GM12878 (cell line): Measurements from ENCODE around the gene MUC5AC. TPM values are rescaled to one million over a fixed set of nuclear protein-coding genes. Genes with fewer than 3 reads are reported as not detected.

Experiments
- ATAC-seq: fragments of 200-7000 bp; cut with Tn5 transposase; 3 replicates; pipeline ENCODE4 v1.9.1; 2020; ENCODE audit warnings: mild to moderate bottlenecking, moderate library complexity
- BruUV-seq: library from RNA; stranded (reverse); fragments of 400-500 nt; replicated peaks from 2 replicates; lab custom pipeline; 2021; lab: Mats Ljungman, UMichigan
- CTCF ChIA-PET: fragments of 300-600 bp; sonication (Branson Sonifier 250); formaldehyde crosslinking; extraction: SDS; loops from one replicate; lab custom pipeline; 2021; ENCODE audit warnings: inconsistent platforms; lab: Yijun Ruan, JAX
- POLR2A ChIA-PET: fragments of 350-600 bp; formaldehyde crosslinking; extraction: SDS; loops from one replicate; lab custom pipeline; 2021; ENCODE audit warnings: inconsistent platforms; lab: Charles Lee
- RAD21 ChIA-PET: fragments of 300-600 bp; sonication (Branson Sonifier 250); formaldehyde crosslinking; loops from one replicate; lab custom pipeline; 2023; ENCODE audit warnings: antibody characterized with exemption; ENCODE audit not compliant: unreplicated experiment; lab: Charles Lee
- SMC1A ChIA-PET: fragments of 300-600 bp; sonication (Branson Sonifier 250); formaldehyde crosslinking; loops from one replicate; lab custom pipeline; 2023; ENCODE audit not compliant: unreplicated experiment, uncharacterized antibody; lab: Charles Lee
- DNase-seq: peaks from one replicate; pipeline ENCODE4 v3.0.0-alpha.2; 2011; ENCODE audit warnings: low read depth, low spot score
- FAIRE-seq: peaks from 3 replicates; lab custom pipeline; 2011; peaks lifted over from hg19 to GRCh38; lab: Jason Lieb, UNC
- H2AFZ ChIP-seq: 2 replicates; pipeline ENCODE4 v1.6.0; 2011; ENCODE audit warnings: low read depth, low read length, control low read depth; ENCODE audit not compliant: control insufficient read depth
- H3K27ac ChIP-seq: 2 replicates; pipeline ENCODE4 v1.5.1; 2011; ENCODE audit warnings: control low read depth; ENCODE audit not compliant: control insufficient read depth, insufficient read depth
- H3K27me3 ChIP-seq, 2 experiments: replicated peaks in 1 of 2; 2 replicates each; pipeline versions ENCODE4 v1.6.0 to v1.6.1; 2011; ENCODE audit warnings: low read length in 1 of 2; ENCODE audit not compliant: control insufficient read depth in 2 of 2, insufficient read depth in 2 of 2
- H3K36me3 ChIP-seq, 2 experiments: 2 replicates each; pipeline ENCODE4 v1.5.1; 2011; ENCODE audit warnings: low read length in 1 of 2; ENCODE audit not compliant: control insufficient read depth in 2 of 2, insufficient read depth in 2 of 2
- H3K4me1 ChIP-seq: 2 replicates; pipeline ENCODE4 v1.6.1; 2011; ENCODE audit warnings: mild to moderate bottlenecking, low read length, moderate library complexity, mixed read lengths; ENCODE audit not compliant: control insufficient read depth, insufficient read depth
- H3K4me2 ChIP-seq: 2 replicates; pipeline ENCODE4 v1.6.0; 2011; ENCODE audit warnings: control low read depth; ENCODE audit not compliant: control insufficient read depth, insufficient read depth
- H3K4me3 ChIP-seq: fragments of 200-600 bp; sonication (generic); 2 replicates; pipeline ENCODE4 v1.5.1; 2016
- H3K79me2 ChIP-seq: 2 replicates; pipeline ENCODE4 v1.6.0; 2011; ENCODE audit warnings: low read length; ENCODE audit not compliant: control insufficient read depth, insufficient read depth
- H3K9ac ChIP-seq: 2 replicates; pipeline ENCODE4 v1.8.0; 2011; ENCODE audit warnings: low read length, control low read depth, mixed read lengths; ENCODE audit not compliant: control insufficient read depth, insufficient read depth
- H3K9me3 ChIP-seq: replicated peaks from 3 replicates; pipeline ENCODE4 v1.5.1; 2011; ENCODE audit warnings: mild to moderate bottlenecking, low read length; ENCODE audit not compliant: control insufficient read depth, insufficient read depth
- H4K20me1 ChIP-seq: 2 replicates; pipeline ENCODE4 v1.6.0; 2011; ENCODE audit not compliant: control insufficient read depth, insufficient read depth
- E2F4 ChIP-seq: IDR thresholded peaks from 2 replicates; pipeline ENCODE4 v1.6.1; 2012; ENCODE audit warnings: low read depth, low read length, improper control_type of control experiment
- E2F8 ChIP-seq: fragments of 450-650 bp; IDR thresholded peaks from 2 replicates; pipeline ENCODE4 v1.6.1; 2018; ENCODE audit warnings: mild to moderate bottlenecking, low read depth, moderate library complexity; ENCODE audit not compliant: partially characterized antibody
- JUND ChIP-seq: IDR thresholded peaks from 2 replicates; pipeline ENCODE4 v1.6.1; 2012; ENCODE audit warnings: low read depth, mild to moderate bottlenecking, low read length, improper control_type of control experiment, moderate library complexity
- KDM1A ChIP-seq: fragments of 200-600 bp; sonication (generic); IDR thresholded peaks from 2 replicates; pipeline ENCODE4 v1.6.1; 2016; ENCODE audit warnings: borderline replicate concordance
- MEF2A ChIP-seq: IDR thresholded peaks from 2 replicates; pipeline ENCODE4 v1.6.1; 2011; ENCODE audit warnings: low read depth, mild to moderate bottlenecking, low read length, moderate library complexity; ENCODE audit not compliant: insufficient read depth
- PAX8 ChIP-seq: fragments of 450-650 bp; IDR thresholded peaks from 2 replicates; pipeline ENCODE4 v1.6.1; 2017; ENCODE audit warnings: mild to moderate bottlenecking, moderate library complexity
- PKNOX1 ChIP-seq: fragments of 450-650 bp; IDR thresholded peaks from 2 replicates; pipeline ENCODE4 v1.6.1; 2016; ENCODE audit warnings: mild to moderate bottlenecking
- RFX5 ChIP-seq: IDR thresholded peaks from 2 replicates; pipeline ENCODE4 v1.6.1; 2011; ENCODE audit warnings: low read depth, low read length, improper control_type of control experiment
- SMARCA5 ChIP-seq: fragments of 450-650 bp; IDR thresholded peaks from 2 replicates; pipeline ENCODE4 v1.6.1; 2017; ENCODE audit warnings: mild to moderate bottlenecking
- SUPT20H ChIP-seq: IDR thresholded peaks from 2 replicates; pipeline ENCODE4 v1.6.1; 2011; ENCODE audit warnings: low read depth, mild to moderate bottlenecking, low read length, moderate library complexity, borderline replicate concordance; ENCODE audit not compliant: control insufficient read depth
- WGBS: methylation state at CpG from one replicate; pipeline ENCODE4 v1.1.6; 2016; ENCODE audit warnings: low lambda C conversion rate; ENCODE audit not compliant: insufficient replicate concordance, insufficient coverage; ENCODE audit errors: missing lambda C conversion rate; 5-methylcytosine and 5-hydroxymethylcytosine counted together
- in situ Hi-C: fragments of 300-500 bp; cut with MboI; formaldehyde crosslinking; loops from 9 replicates; pipeline ENCODE4 v1.14.3; 2018; ENCODE audit warnings: mixed read lengths
- intact Hi-C: fragments of 100-400 bp; cut with micrococcal nuclease; formaldehyde crosslinking; loops from one replicate; pipeline ENCODE4 v1.14.2; 2022; ENCODE audit not compliant: unreplicated experiment
- polyA plus RNA-seq, 11 experiments: library from polyadenylated mRNA; depleted of rRNA in 4 of 11; unstranded in 6 of 11; stranded (reverse) in 5 of 11; fragments of >200 nt; fragmentation: Nextera tagmentation in 4 of 11; fragmentation: Illumina TruSeq in 1 of 11; extraction: Ambion mirVana in 4 of 11; extraction: Trizol in 1 of 11; gene quantifications; 1 replicate in 1 of 11; 2 replicates in 10 of 11; pipeline versions ENCODE4 v1.2.1 to v1.2.3, GENCODE V29; 2011 to 2016; ENCODE audit warnings: inconsistent platforms in 2 of 11, missing spikeins in 2 of 11, low read depth in 1 of 11
- total RNA-seq, 4 experiments: library from RNA; depleted of rRNA in 3 of 4; stranded (reverse); fragments of >200 nt in 3 of 4; fragmentation: Illumina TruSeq in 1 of 4; extraction: Trizol in 1 of 4; gene quantifications; 2 replicates each; pipeline versions ENCODE4 v1.2.1 to v1.2.3, GENCODE V29; 2013 to 2021
- TF ChIP-seq, protein P1 (sequence below): fragments of 450-650 bp; conservative IDR thresholded peaks from 2 replicates; pipeline ENCODE4 v1.6.1; 2017; ENCODE audit warnings: mild to moderate bottlenecking, moderate library complexity
- TF ChIP-seq, protein P2 (sequence below): fragments of 150-350 bp; IDR thresholded peaks from 2 replicates; pipeline ENCODE4 v1.6.1; 2014; ENCODE audit warnings: mild to moderate bottlenecking, low read depth, low read length
- TF ChIP-seq, protein P3 (sequence below): fragments of 450-650 bp; IDR thresholded peaks from 2 replicates; pipeline ENCODE4 v1.6.1; 2017; ENCODE audit warnings: low read depth, mild to moderate bottlenecking, moderate library complexity

The MUC5AC gene
- total and polyA plus RNA-seq, 10 of the 15 experiments (the other 5 are each of a cell fraction or from before 2014, with no cell fraction given): under 0.01 to 0.01 TPM; not detected in 8

- no peak overlapping the region for H2AFZ ChIP-seq
- no peak overlapping the region for H3K9ac ChIP-seq
- BruUV-seq: no TSS peak
- no peak for DNase-seq
- no peaks in the 10 kb centered on the region for H3K79me2 ChIP-seq
- no peaks in the 10 kb centered on the region for H3K4me1 ChIP-seq
- WGBS: 82% methylated on average over 25 of the region's 29 CpGs
- ChIA-PET CTCF (no interaction called here), POLR2A (no interaction called here), RAD21 (no interaction called here), SMC1A (no interaction called here)
- H3K27ac ChIP-seq: no peak overlapping the region
- no peaks in the 10 kb centered on the region for H4K20me1 ChIP-seq
- no peak for FAIRE-seq
- H3K4me2 ChIP-seq: no peak overlapping the region
- intact Hi-C loops: no loop called here
- no peak for ATAC-seq
- H3K4me3 ChIP-seq: no peak overlapping the region
- in situ Hi-C loops: no loop called here
- no peaks in the 10 kb centered on the region for H3K36me3 ChIP-seq
- no peaks in the 10 kb centered on the region; the same call in 2 of the 3 replicates for H3K9me3 ChIP-seq
- no peaks in the 10 kb centered on the region for H3K27me3 ChIP-seq
- TF ChIP-seq, protein P1, sequence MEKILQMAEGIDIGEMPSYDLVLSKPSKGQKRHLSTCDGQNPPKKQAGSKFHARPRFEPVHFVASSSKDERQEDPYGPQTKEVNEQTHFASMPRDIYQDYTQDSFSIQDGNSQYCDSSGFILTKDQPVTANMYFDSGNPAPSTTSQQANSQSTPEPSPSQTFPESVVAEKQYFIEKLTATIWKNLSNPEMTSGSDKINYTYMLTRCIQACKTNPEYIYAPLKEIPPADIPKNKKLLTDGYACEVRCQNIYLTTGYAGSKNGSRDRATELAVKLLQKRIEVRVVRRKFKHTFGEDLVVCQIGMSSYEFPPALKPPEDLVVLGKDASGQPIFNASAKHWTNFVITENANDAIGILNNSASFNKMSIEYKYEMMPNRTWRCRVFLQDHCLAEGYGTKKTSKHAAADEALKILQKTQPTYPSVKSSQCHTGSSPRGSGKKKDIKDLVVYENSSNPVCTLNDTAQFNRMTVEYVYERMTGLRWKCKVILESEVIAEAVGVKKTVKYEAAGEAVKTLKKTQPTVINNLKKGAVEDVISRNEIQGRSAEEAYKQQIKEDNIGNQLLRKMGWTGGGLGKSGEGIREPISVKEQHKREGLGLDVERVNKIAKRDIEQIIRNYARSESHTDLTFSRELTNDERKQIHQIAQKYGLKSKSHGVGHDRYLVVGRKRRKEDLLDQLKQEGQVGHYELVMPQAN: no peak
- no peak for TF ChIP-seq KDM1A
- TF ChIP-seq, protein P2, sequence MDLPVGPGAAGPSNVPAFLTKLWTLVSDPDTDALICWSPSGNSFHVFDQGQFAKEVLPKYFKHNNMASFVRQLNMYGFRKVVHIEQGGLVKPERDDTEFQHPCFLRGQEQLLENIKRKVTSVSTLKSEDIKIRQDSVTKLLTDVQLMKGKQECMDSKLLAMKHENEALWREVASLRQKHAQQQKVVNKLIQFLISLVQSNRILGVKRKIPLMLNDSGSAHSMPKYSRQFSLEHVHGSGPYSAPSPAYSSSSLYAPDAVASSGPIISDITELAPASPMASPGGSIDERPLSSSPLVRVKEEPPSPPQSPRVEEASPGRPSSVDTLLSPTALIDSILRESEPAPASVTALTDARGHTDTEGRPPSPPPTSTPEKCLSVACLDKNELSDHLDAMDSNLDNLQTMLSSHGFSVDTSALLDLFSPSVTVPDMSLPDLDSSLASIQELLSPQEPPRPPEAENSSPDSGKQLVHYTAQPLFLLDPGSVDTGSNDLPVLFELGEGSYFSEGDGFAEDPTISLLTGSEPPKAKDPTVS: no peak
- no peak for TF ChIP-seq JUND
- no peak for TF ChIP-seq E2F4
- no peak for TF ChIP-seq PAX8
- TF ChIP-seq RFX5: no peak
- no peak for TF ChIP-seq MEF2A
- no peak for TF ChIP-seq PKNOX1
- TF ChIP-seq SMARCA5: no peak
- TF ChIP-seq, protein P3, sequence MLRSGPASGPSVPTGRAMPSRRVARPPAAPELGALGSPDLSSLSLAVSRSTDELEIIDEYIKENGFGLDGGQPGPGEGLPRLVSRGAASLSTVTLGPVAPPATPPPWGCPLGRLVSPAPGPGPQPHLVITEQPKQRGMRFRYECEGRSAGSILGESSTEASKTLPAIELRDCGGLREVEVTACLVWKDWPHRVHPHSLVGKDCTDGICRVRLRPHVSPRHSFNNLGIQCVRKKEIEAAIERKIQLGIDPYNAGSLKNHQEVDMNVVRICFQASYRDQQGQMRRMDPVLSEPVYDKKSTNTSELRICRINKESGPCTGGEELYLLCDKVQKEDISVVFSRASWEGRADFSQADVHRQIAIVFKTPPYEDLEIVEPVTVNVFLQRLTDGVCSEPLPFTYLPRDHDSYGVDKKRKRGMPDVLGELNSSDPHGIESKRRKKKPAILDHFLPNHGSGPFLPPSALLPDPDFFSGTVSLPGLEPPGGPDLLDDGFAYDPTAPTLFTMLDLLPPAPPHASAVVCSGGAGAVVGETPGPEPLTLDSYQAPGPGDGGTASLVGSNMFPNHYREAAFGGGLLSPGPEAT: no peak
- no peak for TF ChIP-seq E2F8
- no peak for TF ChIP-seq SUPT20H
Observed at GRCh38 chr11:1178906-1179305, 21.2 kb downstream of the MUC5AC start.
